ENCODE data around the gene UBASH3A. TPM values are rescaled to one million over a fixed set of nuclear protein-coding genes. Genes with fewer than 3 reads are reported as not detected.

The UBASH3A gene
- total and polyA plus RNA-seq, 8 donors = 0.18 to 4.6 (median 0.31) TPM; not detected in 1

DNA sequence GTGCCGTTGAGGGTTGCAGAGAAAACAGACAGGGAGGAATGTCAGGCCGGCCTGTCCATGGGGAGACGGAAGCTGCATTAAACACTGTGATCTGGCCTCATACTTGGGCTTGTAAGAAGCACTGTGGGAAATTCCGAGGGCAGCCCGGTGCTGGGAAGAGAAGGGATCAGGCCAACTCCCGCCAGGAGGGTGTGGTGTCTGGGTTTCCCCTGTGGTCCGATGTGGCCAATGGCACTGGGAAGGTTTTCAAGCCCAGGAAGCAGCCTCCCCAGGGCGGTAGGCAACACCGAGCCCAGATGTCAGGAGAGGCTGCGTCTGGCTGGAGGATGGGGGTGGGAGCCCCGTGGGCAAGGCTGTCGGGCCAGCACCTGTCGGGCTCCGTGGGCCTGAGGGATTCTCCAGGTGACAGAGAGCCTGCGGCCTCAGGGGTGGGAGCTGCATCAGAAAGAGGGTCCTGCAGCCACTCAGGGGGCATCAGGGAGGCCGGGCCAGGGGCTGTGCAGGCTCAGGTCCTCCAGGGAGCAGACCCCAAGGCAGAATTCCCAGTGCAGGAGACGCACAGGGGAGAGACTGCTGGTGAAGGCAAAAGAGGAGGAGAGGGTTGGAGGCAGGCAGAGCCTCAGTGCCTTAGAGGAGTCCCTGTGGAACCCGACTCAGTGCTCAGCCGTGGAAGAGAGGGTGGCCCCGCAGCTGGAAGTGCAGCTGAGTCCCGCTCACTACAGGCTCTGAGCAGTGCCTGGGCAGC lies 8.4 kb downstream of the UBASH3A start:
- H3K9me3 ChIP-seq = no peaks in the 10 kb centered on the region
- intact Hi-C loops (cut with DNase I; ENCODE audit: low total_unique reads) = no loop called here

DNA sequence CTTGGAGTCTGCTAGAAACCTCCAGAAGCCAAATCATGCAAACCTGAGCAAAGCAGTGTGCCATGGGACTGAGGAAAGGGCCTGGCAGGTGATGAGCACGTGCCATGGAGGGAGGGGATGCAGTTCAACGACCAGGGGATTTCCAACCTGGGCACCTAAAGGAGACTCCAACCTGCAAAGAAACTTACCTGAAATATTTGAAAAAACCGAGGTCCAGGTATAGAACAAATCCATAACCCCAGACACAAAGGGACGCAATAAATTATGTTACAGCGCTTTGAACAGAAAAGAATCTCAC lies 8.9 kb downstream of the UBASH3A start:
- Histone ChIP-seq H3K36me3 (no peaks in the 10 kb centered on the region), H3K27ac (no peak overlapping the region), H3K9me3 (no peaks in the 10 kb centered on the region), H3K27me3 (peaks cover 0 to 44% (median 0%) of the 10 kb centered on the region in 3 donors), H3K4me1 (peaks cover 0 to 7% (median 2%) of the 10 kb centered on the region in 4 donors), H3K4me3 (no peak overlapping the region)
- TF ChIP-seq POLR2A (IDR thresholded peaks at IDR 0.05) (no peak), POLR2AphosphoS5 (IDR thresholded peaks at IDR 0.05) (no peak), EP300 (IDR thresholded peaks at IDR 0.05) (no peak)
- TF ChIP-seq, protein P1, sequence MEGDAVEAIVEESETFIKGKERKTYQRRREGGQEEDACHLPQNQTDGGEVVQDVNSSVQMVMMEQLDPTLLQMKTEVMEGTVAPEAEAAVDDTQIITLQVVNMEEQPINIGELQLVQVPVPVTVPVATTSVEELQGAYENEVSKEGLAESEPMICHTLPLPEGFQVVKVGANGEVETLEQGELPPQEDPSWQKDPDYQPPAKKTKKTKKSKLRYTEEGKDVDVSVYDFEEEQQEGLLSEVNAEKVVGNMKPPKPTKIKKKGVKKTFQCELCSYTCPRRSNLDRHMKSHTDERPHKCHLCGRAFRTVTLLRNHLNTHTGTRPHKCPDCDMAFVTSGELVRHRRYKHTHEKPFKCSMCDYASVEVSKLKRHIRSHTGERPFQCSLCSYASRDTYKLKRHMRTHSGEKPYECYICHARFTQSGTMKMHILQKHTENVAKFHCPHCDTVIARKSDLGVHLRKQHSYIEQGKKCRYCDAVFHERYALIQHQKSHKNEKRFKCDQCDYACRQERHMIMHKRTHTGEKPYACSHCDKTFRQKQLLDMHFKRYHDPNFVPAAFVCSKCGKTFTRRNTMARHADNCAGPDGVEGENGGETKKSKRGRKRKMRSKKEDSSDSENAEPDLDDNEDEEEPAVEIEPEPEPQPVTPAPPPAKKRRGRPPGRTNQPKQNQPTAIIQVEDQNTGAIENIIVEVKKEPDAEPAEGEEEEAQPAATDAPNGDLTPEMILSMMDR (IDR thresholded peaks at IDR 0.05) = no peak
- DNase-seq = no peak
- intact Hi-C loops (cut with DNase I; ENCODE audit: low total_unique reads) = no loop called here
- WGBS, 5 donors = 81 to 84% (median 82%) methylated on average over 5 of the region's 5 CpGs

More for the DNA sequence above, 8.4 kb downstream of the UBASH3A start:
- Histone ChIP-seq H3K4me1 (peaks cover 0 to 7% (median 2%) of the 10 kb centered on the region in 4 donors), H3K4me3 (no peak overlapping the region), H3K27ac (no peak overlapping the region), H3K27me3 (peaks cover 0 to 48% (median 0%) of the 10 kb centered on the region in 3 donors), H3K36me3 (no peaks in the 10 kb centered on the region)
- 56 to 75% (median 70%) methylated on average over 17 to 21 of the region's 21 CpGs for WGBS, 5 donors
- TF ChIP-seq POLR2A (IDR thresholded peaks at IDR 0.05) = no peak
- TF ChIP-seq EP300 (IDR thresholded peaks at IDR 0.05) = no peak
- no peak for TF ChIP-seq POLR2AphosphoS5 (IDR thresholded peaks at IDR 0.05)
- TF ChIP-seq, protein P1 (IDR thresholded peaks at IDR 0.05) = no peak
- DNase-seq = no peak

DNA sequence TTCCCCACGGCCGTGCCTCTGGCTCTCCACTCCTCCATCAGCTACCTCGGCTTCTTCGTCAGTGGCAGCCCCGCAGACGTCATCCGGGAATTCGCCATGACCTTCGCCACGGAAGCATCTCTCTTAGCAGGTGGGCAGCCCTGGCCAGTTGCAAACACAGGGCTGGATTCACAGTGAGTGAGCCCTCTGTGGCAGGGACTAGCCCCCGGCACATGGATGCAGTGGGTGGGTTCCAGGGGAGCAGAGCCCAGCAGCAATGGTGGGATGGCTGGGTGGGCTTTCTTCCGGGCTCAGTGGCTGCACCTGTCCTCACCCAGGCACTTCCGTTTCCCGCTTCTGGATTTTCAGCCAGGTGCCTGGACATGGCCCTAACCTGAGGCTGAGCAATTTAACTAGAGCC lies 9.4 kb downstream of the UBASH3A start:
- 78 to 91% (median 89%) methylated on average over 13 to 14 of the region's 14 CpGs for WGBS, 5 donors
- no peak overlapping the region for H3K27ac ChIP-seq
- no peaks in the 10 kb centered on the region for H3K9me3 ChIP-seq
- TF ChIP-seq, protein P1 (IDR thresholded peaks at IDR 0.05) = no peak
- TF ChIP-seq POLR2A (IDR thresholded peaks at IDR 0.05) (no peak), POLR2AphosphoS5 (IDR thresholded peaks at IDR 0.05) (no peak), EP300 (IDR thresholded peaks at IDR 0.05) (no peak)
- no peak for DNase-seq
- peaks cover 0 to 44% (median 0%) of the 10 kb centered on the region in 3 donors for H3K27me3 ChIP-seq
- H3K4me1 ChIP-seq = peaks cover 0 to 7% (median 2%) of the 10 kb centered on the region in 4 donors
- no peaks in the 10 kb centered on the region for H3K36me3 ChIP-seq
- H3K4me3 ChIP-seq = no peak overlapping the region
- intact Hi-C loops (cut with DNase I; ENCODE audit: low total_unique reads) = no loop called here

DNA sequence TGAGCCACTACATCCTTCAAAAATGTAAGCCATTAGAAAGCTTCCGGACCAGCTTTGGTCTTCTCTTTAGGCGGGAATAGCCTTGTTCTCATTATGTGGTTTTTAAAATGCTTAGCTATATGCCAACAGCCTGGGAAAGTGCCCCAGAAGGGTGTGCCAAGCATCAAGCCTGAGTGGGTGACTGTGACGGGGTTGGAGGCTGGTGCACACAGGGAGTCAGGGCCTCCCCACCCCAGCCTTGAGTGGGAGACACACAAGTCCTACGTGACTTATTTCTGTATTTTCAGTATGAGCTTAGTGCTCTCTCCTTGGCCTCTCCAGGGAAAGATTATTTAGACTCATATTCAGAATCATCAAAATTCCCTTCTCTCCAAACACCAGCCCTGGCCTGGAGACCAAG lies 9.8 kb downstream of the UBASH3A start:
- H3K27ac ChIP-seq = no peak overlapping the region
- WGBS, 5 donors = 85 to 94% (median 91%) methylated on average over 4 of the region's 4 CpGs
- TF ChIP-seq, protein P1 (IDR thresholded peaks at IDR 0.05) = no peak
- no peak for TF ChIP-seq EP300 (IDR thresholded peaks at IDR 0.05)
- no peak for TF ChIP-seq POLR2A (IDR thresholded peaks at IDR 0.05)
- TF ChIP-seq POLR2AphosphoS5 (IDR thresholded peaks at IDR 0.05) = no peak
- H3K36me3 ChIP-seq = no peaks in the 10 kb centered on the region
- H3K9me3 ChIP-seq = no peaks in the 10 kb centered on the region
- intact Hi-C loops (cut with DNase I; ENCODE audit: low total_unique reads) = no loop called here
- H3K27me3 ChIP-seq = peaks cover 0 to 48% (median 0%) of the 10 kb centered on the region in 3 donors
- DNase-seq = no peak
- H3K4me3 ChIP-seq = no peak overlapping the region
- peaks cover 0 to 7% (median 2%) of the 10 kb centered on the region in 4 donors for H3K4me1 ChIP-seq
